Large intestine (tissue), 3 donors: ENCODE results near the gene ARL4C. TPM values are rescaled to one million over a fixed set of nuclear protein-coding genes. Genes with fewer than 3 reads are reported as not detected.

Experiments used
- DNase-seq, 2 donors: peaks; one replicate each; pipeline versions ENCODE4 v3.0.0 to v3.0.0-alpha.2; 2013
- H3K27ac ChIP-seq: one replicate; pipeline ENCODE4 v1.5.1; 2013; ENCODE audit warnings: low read length
- H3K27me3 ChIP-seq: 2 replicates; pipeline ENCODE4 v1.6.1; 2013; ENCODE audit warnings: low read length; ENCODE audit not compliant: control insufficient read depth, insufficient read depth
- H3K36me3 ChIP-seq: 2 replicates; pipeline ENCODE4 v1.6.1; 2013; ENCODE audit warnings: low read length; ENCODE audit not compliant: control insufficient read depth, insufficient read depth
- H3K4me1 ChIP-seq: one replicate; pipeline ENCODE4 v1.6.1; 2013; ENCODE audit warnings: low read length; ENCODE audit not compliant: control insufficient read depth, insufficient read depth
- H3K4me3 ChIP-seq: one replicate; pipeline ENCODE4 v1.5.1; 2013; ENCODE audit warnings: low read length
- H3K9me3 ChIP-seq: one replicate; pipeline ENCODE4 v1.6.1; 2013; ENCODE audit warnings: mild to moderate bottlenecking, low read depth, low read length, moderate library complexity; ENCODE audit not compliant: control insufficient read depth
- WGBS: methylation state at CpG from one replicate; pipeline ENCODE4 v1.1.5; 2013; ENCODE audit warnings: low lambda C conversion rate; ENCODE audit not compliant: insufficient coverage; 5-methylcytosine and 5-hydroxymethylcytosine counted together
- polyA plus RNA-seq: library from polyadenylated mRNA; unstranded; fragments of 120-200 nt; gene quantifications from one replicate; pipeline ENCODE4 v1.2.1, GENCODE V29; 2013

ARL4C gene
- polyA plus RNA-seq, 1 donor: 5.8 TPM

DNA sequence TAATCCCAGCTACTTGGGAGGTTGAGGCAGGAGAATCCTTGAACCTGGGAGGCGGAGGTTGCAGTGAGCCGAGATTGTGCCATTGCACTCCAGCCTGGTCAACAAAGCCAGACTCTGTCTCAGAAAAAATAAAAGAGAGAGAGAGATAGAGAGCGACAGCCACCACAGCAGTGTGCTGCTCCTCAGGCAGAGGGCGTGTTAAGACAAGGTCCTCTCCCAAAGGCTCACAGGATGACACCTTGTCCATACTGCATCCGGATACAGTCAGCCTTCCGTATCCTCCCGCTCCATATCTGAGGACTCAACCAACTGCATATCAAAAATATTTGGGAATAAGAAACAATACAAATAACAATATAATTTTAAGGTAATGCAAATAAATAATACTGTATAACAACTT is 20.1 kb downstream of the ARL4C start:
- H3K27me3 ChIP-seq: peaks cover 2% of the 10 kb centered on the region
- no peaks in the 10 kb centered on the region for H3K9me3 ChIP-seq
- H3K36me3 ChIP-seq: no peaks in the 10 kb centered on the region
- no peak for DNase-seq
- H3K27ac ChIP-seq: no peak overlapping the region
- H3K4me3 ChIP-seq: no peak overlapping the region
- no CpG with 5 or more reads among the region's 7 CpGs for WGBS
- no peaks in the 10 kb centered on the region for H3K4me1 ChIP-seq

DNA sequence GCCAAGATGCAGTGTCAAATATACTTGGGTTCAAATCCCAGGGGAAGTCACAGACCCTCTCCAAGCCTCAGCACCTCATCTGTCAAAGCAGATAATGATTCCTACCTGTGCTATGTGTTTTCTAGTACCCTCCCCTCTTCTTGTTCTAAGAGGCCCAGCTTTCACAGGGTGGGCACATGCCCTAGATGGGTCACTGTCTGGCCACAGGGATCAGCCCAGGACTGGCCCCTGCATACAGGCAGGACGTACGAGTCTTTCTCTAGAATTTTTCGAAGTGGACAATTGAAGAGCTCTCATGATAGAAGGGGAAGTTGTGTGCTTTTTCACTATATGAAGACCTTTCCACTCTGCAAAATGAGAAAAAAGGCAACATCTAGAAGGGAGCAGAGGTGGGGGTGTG is 22.2 kb downstream of the ARL4C start:
- no peak overlapping the region for H3K27ac ChIP-seq
- no CpG with 5 or more reads among the region's 3 CpGs for WGBS
- DNase-seq: no peak

DNA sequence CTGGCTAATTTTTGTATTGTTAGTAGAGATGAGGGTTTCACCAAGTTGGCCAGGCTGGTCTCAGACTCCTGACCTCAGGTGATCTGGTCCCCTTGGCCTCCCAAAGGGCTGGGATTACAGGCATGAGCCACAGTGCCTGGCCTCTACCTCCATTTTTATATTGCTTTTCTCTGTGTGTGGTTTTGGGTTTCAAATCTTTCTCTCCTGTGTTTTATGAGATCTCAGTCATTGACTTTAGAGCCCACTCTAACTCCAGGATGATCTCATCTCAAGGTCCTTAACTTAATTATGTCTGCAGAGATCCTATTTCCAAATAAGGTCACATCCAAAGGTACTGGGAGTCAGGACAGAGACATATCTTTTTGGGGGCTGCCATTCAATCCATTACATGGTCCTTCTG is 24.7 kb downstream of the ARL4C start:
- Histone ChIP-seq H3K9me3 (no peaks in the 10 kb centered on the region), H3K4me3 (no peak overlapping the region), H3K4me1 (no peaks in the 10 kb centered on the region), H3K27ac (no peak overlapping the region), H3K36me3 (no peaks in the 10 kb centered on the region), H3K27me3 (no peaks in the 10 kb centered on the region)
- no peak for DNase-seq

More for the DNA sequence above, 22.2 kb downstream of the ARL4C start:
- Histone ChIP-seq H3K4me1 (no peaks in the 10 kb centered on the region), H3K9me3 (no peaks in the 10 kb centered on the region), H3K27me3 (peaks cover 2% of the 10 kb centered on the region), H3K36me3 (no peaks in the 10 kb centered on the region), H3K4me3 (no peak overlapping the region)

DNA sequence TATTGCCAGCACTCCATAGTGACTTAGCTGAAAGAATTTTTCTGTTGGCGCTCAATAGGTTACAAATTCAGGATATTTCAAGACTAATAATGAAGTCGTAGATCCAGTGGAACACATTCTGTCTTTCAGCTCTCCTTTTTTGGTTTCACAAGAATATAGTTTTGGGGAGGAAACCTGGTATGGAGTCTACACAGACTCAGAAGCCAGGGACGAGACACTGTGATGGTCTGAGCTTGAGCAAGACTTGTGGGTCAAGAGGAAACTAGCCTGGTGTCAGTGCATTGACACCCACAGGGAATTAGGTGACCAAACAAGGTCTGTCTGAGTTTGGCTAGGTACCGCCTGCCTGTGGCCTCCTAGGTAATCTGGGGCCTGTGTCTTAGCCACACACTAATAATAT is 26.9 kb downstream of the ARL4C start:
- Histone ChIP-seq H3K4me3 (no peak overlapping the region), H3K27ac (no peak overlapping the region), H3K4me1 (no peaks in the 10 kb centered on the region), H3K9me3 (no peaks in the 10 kb centered on the region), H3K36me3 (no peaks in the 10 kb centered on the region), H3K27me3 (no peaks in the 10 kb centered on the region)
- WGBS: 100% methylated on average over 1 of the region's 4 CpGs
- no peak for DNase-seq

DNA sequence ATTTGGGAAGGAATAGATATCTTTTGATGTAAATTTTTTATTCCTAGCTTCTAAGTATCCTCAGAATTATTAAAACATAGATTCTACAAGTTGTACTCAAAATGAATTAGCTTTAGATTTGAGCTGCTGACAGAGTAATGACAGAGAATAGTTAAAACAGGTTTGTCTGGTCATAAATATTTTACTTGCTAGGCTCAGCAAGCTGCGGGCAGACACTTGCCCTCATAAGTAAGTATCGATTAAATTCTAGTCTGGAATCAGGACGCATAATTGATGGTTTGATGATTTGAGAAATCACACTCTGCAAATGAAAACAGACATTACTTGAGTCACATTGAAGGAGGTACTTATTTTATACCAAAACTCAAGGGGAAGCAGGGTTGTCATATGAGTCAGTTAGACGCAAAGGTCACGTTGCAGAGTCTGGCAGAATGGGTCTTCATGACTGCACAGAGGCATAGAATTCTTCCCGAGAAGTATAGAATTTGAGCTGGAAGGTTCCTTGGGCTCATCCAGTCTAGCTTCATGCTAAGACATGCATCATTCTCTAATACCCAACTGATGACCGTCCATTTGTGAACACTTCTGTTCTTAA is 27.5 kb downstream of the ARL4C start:
- WGBS: no CpG with 5 or more reads among the region's 7 CpGs

DNA sequence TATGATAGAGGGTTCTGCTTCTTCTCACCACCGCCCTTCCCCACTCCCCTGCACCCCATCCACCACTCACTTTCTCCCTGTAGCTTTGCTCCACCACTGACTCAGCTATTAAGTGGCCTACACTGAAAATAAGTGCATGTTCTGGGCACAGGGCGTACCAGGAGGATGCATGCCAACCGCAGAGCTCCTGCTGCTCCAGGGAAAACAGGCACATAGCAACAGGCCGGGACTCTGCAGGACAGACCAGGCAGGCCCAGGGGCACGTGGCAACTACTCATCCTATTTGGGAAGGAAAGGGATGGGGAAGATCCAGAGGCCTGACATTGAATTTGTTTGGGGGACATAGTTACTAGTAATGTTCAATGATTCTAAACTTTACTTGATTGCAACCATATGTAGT is 28.4 kb downstream of the ARL4C start:
- no peak overlapping the region for H3K4me3 ChIP-seq
- no peaks in the 10 kb centered on the region for H3K9me3 ChIP-seq
- no peaks in the 10 kb centered on the region for H3K27me3 ChIP-seq
- H3K27ac ChIP-seq: no peak overlapping the region
- H3K36me3 ChIP-seq: no peaks in the 10 kb centered on the region
- 83% methylated on average over 1 of the region's 5 CpGs for WGBS
- DNase-seq: no peak
- H3K4me1 ChIP-seq: no peaks in the 10 kb centered on the region

More for the DNA sequence above, 27.5 kb downstream of the ARL4C start:
- Histone ChIP-seq H3K4me1 (no peaks in the 10 kb centered on the region), H3K9me3 (no peaks in the 10 kb centered on the region), H3K36me3 (no peaks in the 10 kb centered on the region), H3K27ac (no peak overlapping the region), H3K27me3 (no peaks in the 10 kb centered on the region), H3K4me3 (no peak overlapping the region)
- DNase-seq: no peak

DNA sequence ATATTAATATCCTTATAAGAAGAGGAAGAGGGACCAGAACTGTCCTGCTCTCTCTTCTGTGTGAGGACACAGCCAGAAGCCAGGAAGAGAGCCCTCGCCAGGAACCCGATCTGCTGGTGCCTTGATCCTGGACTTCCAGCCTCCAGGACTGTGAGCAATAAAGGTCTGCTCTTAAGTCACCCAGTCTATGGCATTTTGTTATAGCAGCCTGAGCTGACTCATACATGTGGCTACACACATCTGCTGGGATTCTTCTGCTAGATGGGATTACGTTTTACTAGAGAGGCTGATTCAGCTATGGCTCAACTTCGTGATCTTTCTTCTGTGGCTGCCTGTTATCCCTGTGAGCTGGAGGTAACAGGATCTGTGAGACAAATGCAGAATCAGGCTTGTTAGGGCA is 29.6 kb downstream of the ARL4C start:
- no peak overlapping the region for H3K4me3 ChIP-seq
- H3K4me1 ChIP-seq: no peaks in the 10 kb centered on the region
- H3K27ac ChIP-seq: no peak overlapping the region
- H3K36me3 ChIP-seq: no peaks in the 10 kb centered on the region
- no peaks in the 10 kb centered on the region for H3K9me3 ChIP-seq
- WGBS: no CpG with 5 or more reads among the region's 4 CpGs
- no peak for DNase-seq
- H3K27me3 ChIP-seq: peaks cover 2% of the 10 kb centered on the region

DNA sequence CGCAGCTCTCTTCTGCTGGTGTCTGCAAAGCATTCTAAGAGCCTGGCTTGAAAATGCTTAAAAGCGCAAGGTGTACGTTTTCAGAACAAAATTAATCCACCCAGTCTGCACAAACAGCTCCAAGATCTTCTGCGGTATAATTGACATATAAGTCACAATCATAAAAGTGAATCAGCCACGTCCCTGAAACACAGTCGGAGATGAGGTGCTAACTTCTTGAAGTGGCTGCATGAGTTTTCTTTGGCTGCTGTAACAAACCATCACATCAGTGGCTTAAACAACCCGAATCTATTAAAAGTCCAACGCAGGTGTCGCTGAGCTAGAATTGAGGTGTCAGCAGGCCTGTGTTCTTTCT is 32.6 kb downstream of the ARL4C start:
- peaks cover 6% of the 10 kb centered on the region for H3K27me3 ChIP-seq
- no peak for DNase-seq
- no CpG with 5 or more reads among the region's 9 CpGs for WGBS
- H3K27ac ChIP-seq: no peak overlapping the region
- no peak overlapping the region for H3K4me3 ChIP-seq
- no peaks in the 10 kb centered on the region for H3K4me1 ChIP-seq
- H3K36me3 ChIP-seq: no peaks in the 10 kb centered on the region
- H3K9me3 ChIP-seq: no peaks in the 10 kb centered on the region

DNA sequence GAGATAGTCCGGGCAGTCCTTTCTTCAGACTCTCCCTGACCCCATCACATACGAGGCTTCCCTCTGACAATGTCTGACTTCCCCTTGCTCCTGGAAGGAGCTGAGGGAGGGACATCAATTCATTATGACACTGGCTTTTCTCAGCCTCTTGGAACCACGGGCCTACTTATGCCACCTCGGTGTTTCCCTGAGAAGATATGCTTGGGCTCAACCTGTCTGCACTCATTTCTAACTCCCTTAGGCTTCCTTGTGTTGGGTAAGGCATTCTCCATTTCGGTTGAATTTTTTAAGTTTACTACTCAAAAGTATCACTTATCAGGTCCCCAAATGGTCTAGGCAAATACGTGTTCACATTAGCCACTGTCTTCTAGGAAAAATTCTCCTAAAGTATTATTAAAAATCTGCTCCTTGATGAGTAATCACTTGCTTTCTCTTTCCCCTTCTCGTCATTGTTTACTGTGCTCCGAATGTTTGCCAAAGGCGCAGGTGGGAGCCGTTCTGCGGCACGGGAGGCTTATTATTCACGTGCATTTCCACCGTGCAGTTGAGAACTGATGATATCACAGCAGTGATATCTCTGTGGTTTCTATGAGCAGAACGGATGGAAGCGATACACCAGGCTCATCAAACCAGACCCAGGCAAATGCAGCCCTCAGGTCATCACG is 33.1 kb downstream of the ARL4C start:
- Histone ChIP-seq H3K27me3 (peaks cover 6% of the 10 kb centered on the region), H3K4me3 (no peak overlapping the region), H3K36me3 (no peaks in the 10 kb centered on the region), H3K4me1 (no peaks in the 10 kb centered on the region), H3K27ac (no peak overlapping the region), H3K9me3 (no peaks in the 10 kb centered on the region)
- 20% methylated on average over 1 of the region's 17 CpGs for WGBS
- peak in 1 of 2 donors; percentile 34 for DNase-seq

DNA sequence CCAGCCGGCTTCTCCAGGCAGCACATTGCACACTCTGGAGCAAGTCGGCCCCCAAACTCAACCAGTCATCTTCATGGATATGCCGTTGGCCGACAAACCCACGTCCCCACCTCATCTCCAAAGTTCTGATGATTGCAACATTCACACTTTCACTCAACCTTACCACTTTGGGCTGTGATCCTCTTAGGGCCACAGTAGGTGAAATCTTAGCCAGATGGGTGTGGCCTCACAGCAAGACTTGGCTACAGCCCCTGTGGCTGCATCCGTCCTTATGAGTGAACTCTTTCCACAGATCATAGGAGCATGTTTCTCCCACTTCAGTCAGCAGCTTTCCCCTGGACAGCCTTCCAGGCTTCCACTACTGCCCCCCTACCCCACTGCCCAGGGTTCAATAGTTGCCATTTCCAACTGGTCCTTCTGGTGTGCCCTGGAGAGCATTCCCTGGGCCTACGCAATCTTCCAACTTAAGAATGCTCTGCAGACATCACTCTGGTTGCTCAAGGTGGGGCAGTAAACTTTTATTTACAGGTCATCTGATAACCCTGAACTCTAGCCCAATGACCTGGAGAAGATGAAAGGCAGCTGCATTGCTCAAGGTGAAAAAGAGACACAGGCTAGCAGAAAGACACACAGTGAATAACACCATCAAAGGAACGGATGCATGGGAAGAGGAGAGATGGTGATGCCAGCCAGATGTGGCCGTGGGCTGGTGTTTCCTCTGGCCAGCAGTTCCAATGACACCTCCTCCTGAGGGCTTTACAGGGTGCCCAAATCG is 34.5 kb downstream of the ARL4C start:
- Histone ChIP-seq H3K9me3 (no peaks in the 10 kb centered on the region), H3K27ac (no peak overlapping the region), H3K27me3 (peaks cover 6% of the 10 kb centered on the region), H3K36me3 (no peaks in the 10 kb centered on the region), H3K4me1 (no peaks in the 10 kb centered on the region), H3K4me3 (no peak overlapping the region)
- WGBS: no CpG with 5 or more reads among the region's 10 CpGs
- DNase-seq: no peak
